SK-N-SH (cell line): ENCODE measurements around the gene PACC1.

Experiments
- CTCF ChIP-seq: fragments of 200-600 bp; sonication (generic); IDR thresholded peaks from 2 replicates; pipeline ENCODE4 v1.6.1; 2017; ENCODE audit warnings: antibody characterized with exemption, mild to moderate bottlenecking, moderate library complexity
- ELF1 ChIP-seq: IDR thresholded peaks from 2 replicates; pipeline ENCODE4 v1.4.0; 2012
- FOSL2 ChIP-seq: IDR thresholded peaks from 2 replicates; pipeline ENCODE4 v1.4.0; 2012; ENCODE audit warnings: low read depth, mild to moderate bottlenecking, moderate library complexity, borderline replicate concordance
- FOXJ3 ChIP-seq: sonication (generic); formaldehyde crosslinking; IDR thresholded peaks from 2 replicates; pipeline ENCODE4 v1.5.1; 2020; ENCODE audit warnings: mild to moderate bottlenecking, missing genetic modification reagents
- JUND ChIP-seq: IDR thresholded peaks from 2 replicates; pipeline ENCODE4 v1.4.0; 2012
- MXI1 ChIP-seq: IDR thresholded peaks from 2 replicates; pipeline ENCODE4 v1.6.1; 2012; ENCODE audit warnings: mild to moderate bottlenecking, low read depth, low read length, improper control_type of control experiment
- REST ChIP-seq: IDR thresholded peaks from 2 replicates; pipeline ENCODE4 v1.6.1; 2012; ENCODE audit warnings: mild to moderate bottlenecking, low read depth, low read length, moderate library complexity
- TEAD4 ChIP-seq: IDR thresholded peaks from 2 replicates; pipeline ENCODE4 v1.4.0; 2012; ENCODE audit warnings: mild to moderate bottlenecking, borderline replicate concordance; ENCODE audit not compliant: insufficient read depth
- USF1 ChIP-seq: IDR thresholded peaks from 2 replicates; pipeline ENCODE4 v1.4.0; 2012; ENCODE audit warnings: low read depth, borderline replicate concordance
- USF2 ChIP-seq: fragments of 150-350 bp; IDR thresholded peaks from 2 replicates; pipeline ENCODE4 v1.6.1; 2017; ENCODE audit warnings: antibody characterized with exemption, low read length, low read depth, borderline replicate concordance
- ZBTB33 ChIP-seq: IDR thresholded peaks from 2 replicates; pipeline ENCODE4 v1.4.0; 2012; ENCODE audit warnings: low read depth, borderline replicate concordance

GRCh38 chr1:212461916-212462660 is 47.4 kb upstream of the PACC1 start:
- TF ChIP-seq USF1 (no peak), JUND (no peak), ZBTB33 (no peak), FOXJ3 (CRISPR knock-in tag) (no peak), FOSL2 (no peak), CTCF (no peak), USF2 (no peak), TEAD4 (no peak), MXI1 (no peak), REST (no peak), ELF1 (no peak)
